Measurements from ENCODE around the gene CELSR2.

The CELSR2 gene

DNA sequence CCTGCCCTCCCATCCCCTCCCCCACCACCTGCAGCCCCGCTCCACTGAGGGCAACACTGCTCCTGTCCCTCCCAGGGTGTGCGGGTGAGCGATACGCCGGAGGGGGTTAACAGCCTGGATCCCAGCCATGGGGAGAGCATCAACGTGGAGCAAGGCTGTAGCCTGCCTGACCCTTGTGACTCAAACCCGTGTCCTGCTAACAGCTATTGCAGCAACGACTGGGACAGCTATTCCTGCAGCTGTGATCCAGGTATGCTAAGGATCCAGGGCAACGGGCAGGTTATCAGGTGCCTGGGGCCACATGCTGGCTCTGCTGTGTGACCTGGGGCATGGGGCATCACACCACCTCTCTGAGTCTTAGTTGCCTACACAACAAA, 15.0 kb downstream of the CELSR2 start:
- 96% methylated on average over 8 of the region's 9 CpGs for WGBS (ENCODE audit: insufficient coverage)
- Histone ChIP-seq H3K4me1 (ENCODE audit: control extremely low read depth in 1 of 4, control insufficient read depth in 4 of 4, insufficient read depth in 4 of 4, low read length in 3 of 4) (no peaks in the 10 kb centered on the region), H3K9me3 (ENCODE audit: control extremely low read depth in 1 of 5, control insufficient read depth in 4 of 5, insufficient read depth in 2 of 5, low read depth in 1 of 5, low read length in 4 of 5) (no peaks in the 10 kb centered on the region), H3K4me3 (ENCODE audit: control insufficient read depth in 1 of 7, extremely low read depth in 1 of 7, insufficient read depth in 4 of 7, low read depth in 2 of 7, low read length in 6 of 7) (no peak overlapping the region), H3K27ac (ENCODE audit: insufficient read depth in 1 of 2, low read depth in 1 of 2, low read length in 2 of 2, poor library complexity in 1 of 2, severe bottlenecking in 2 of 2) (no peak overlapping the region), H3K27me3 (replicated peaks in 2 of 5; ENCODE audit: control insufficient read depth in 4 of 5, insufficient read depth in 5 of 5, low read length in 4 of 5) (peaks cover 0 to 25% (median 2%) of the 10 kb centered on the region in 5 experiments), H3K36me3 (ENCODE audit: control insufficient read depth in 4 of 4, insufficient read depth in 4 of 4, low read length in 3 of 4) (no peaks in the 10 kb centered on the region)
- no peak for DNase-seq
- ChIA-PET CTCF (interaction anchor here (0.7 to 8.7 kb wide), 19 partner anchors 9 to 445 kb away, joined by 3 to 95 read pairs (median 5); partner anchors contain the start of genes PSRC1 and SORT1), POLR2A (no interaction called here)

DNA sequence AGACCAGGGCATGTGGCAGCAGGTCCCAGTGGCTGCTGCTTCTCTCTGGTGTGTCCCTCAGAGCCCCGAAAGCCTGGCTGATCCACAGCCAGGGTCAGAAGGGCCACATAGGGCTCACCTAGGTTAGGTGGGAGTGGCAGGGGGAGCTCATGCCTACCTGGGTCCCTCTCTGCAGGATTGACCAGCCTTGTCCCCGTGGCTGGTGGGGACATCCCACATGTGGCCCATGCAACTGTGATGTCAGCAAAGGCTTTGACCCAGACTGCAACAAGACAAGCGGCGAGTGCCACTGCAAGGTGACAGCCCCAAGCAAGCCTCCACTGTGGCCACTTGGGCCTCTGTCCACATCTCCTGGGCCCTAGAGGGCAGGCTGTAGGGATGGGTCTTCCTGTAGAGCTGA, 15.7 kb downstream of the CELSR2 start:
- ChIA-PET CTCF (interaction anchor here (0.8 to 8.7 kb wide), 16 partner anchors 8 to 269 kb away, joined by 3 to 95 read pairs (median 6); partner anchors contain the start of gene SORT1), POLR2A (no interaction called here)
- no peak overlapping the region for H3K27ac ChIP-seq (ENCODE audit: insufficient read depth in 1 of 2, low read depth in 1 of 2, low read length in 2 of 2, poor library complexity in 1 of 2, severe bottlenecking in 2 of 2)
- no peaks in the 10 kb centered on the region for H3K9me3 ChIP-seq (ENCODE audit: control extremely low read depth in 1 of 5, control insufficient read depth in 4 of 5, insufficient read depth in 2 of 5, low read depth in 1 of 5, low read length in 4 of 5)
- H3K4me1 ChIP-seq (ENCODE audit: control extremely low read depth in 1 of 4, control insufficient read depth in 4 of 4, insufficient read depth in 4 of 4, low read length in 3 of 4) = no peaks in the 10 kb centered on the region
- peaks cover 0 to 25% (median 2%) of the 10 kb centered on the region in 5 experiments for H3K27me3 ChIP-seq (replicated peaks in 2 of 5; ENCODE audit: control insufficient read depth in 4 of 5, insufficient read depth in 5 of 5, low read length in 4 of 5)
- H3K4me3 ChIP-seq (ENCODE audit: control insufficient read depth in 1 of 7, extremely low read depth in 1 of 7, insufficient read depth in 4 of 7, low read depth in 2 of 7, low read length in 6 of 7) = no peak overlapping the region
- DNase-seq = no peak
- no peaks in the 10 kb centered on the region for H3K36me3 ChIP-seq (ENCODE audit: control insufficient read depth in 4 of 4, insufficient read depth in 4 of 4, low read length in 3 of 4)
- 97% methylated on average over 4 of the region's 4 CpGs for WGBS (ENCODE audit: insufficient coverage)

DNA sequence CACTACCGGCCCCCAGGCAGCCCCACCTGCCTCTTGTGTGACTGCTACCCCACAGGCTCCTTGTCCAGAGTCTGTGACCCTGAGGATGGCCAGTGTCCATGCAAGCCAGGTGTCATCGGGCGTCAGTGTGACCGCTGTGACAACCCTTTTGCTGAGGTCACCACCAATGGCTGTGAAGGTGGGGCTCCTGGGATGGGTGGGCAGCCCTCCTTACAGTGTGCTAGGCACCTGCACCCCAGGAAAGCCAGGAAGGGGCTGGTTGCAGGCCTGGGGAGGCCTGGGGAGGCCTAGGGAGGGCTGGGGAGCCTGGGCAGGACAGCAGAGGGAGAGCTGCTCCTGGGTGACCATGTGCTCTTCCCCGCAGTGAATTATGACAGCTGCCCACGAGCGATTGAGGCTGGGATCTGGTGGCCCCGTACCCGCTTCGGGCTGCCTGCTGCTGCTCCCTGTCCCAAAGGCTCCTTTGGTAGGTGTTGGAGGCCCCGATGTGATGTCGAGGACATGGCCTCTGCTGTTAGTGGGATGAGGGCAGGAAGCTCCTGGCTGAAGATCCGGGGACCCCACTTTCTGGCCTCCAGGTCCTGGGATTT, 16.5 kb downstream of the CELSR2 start:
- Histone ChIP-seq H3K9me3 (ENCODE audit: control extremely low read depth in 1 of 5, control insufficient read depth in 4 of 5, insufficient read depth in 2 of 5, low read depth in 1 of 5, low read length in 4 of 5) (no peaks in the 10 kb centered on the region), H3K36me3 (ENCODE audit: control insufficient read depth in 4 of 4, insufficient read depth in 4 of 4, low read length in 3 of 4) (no peaks in the 10 kb centered on the region), H3K4me1 (ENCODE audit: control extremely low read depth in 1 of 4, control insufficient read depth in 4 of 4, insufficient read depth in 4 of 4, low read length in 3 of 4) (no peaks in the 10 kb centered on the region), H3K27me3 (replicated peaks in 2 of 5; ENCODE audit: control insufficient read depth in 4 of 5, insufficient read depth in 5 of 5, low read length in 4 of 5) (peaks cover 0 to 25% (median 0%) of the 10 kb centered on the region in 5 experiments), H3K4me3 (ENCODE audit: control insufficient read depth in 1 of 7, extremely low read depth in 1 of 7, insufficient read depth in 4 of 7, low read depth in 2 of 7, low read length in 6 of 7) (no peak overlapping the region), H3K27ac (ENCODE audit: insufficient read depth in 1 of 2, low read depth in 1 of 2, low read length in 2 of 2, poor library complexity in 1 of 2, severe bottlenecking in 2 of 2) (no peak overlapping the region)
- WGBS (ENCODE audit: insufficient coverage) = 100% methylated on average over 3 of the region's 13 CpGs
- DNase-seq = no peak
- CTCF ChIA-PET = interaction anchor here (0.6 to 8.7 kb wide), 7 partner anchors 12 to 268 kb away, joined by 3 to 95 read pairs (median 4); partner anchors contain the start of gene SORT1
- POLR2A ChIA-PET = no interaction called here

DNA sequence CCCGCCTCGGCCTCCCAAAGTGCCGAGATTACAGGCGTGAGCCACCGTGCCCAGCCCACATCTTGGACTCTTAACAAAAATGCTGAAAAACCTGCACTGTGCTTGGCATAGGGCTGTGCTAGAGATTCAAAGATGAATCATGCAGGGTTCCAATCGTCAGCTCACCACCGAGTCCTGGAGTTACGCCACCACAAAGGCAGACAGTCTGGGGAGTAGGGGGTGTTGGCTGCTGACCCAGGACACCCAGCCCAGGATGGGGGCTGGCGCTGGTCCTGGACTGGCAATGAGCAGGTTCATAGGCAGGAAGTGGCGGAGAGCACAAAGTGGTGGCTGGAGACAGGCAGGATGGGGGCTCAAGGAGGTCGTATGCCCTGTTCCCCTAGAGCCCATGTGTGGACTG, 17.6 kb downstream of the CELSR2 start:
- WGBS (ENCODE audit: insufficient coverage) = 91% methylated on average over 11 of the region's 11 CpGs
- ChIA-PET CTCF (interaction anchor here (0.9 to 8.7 kb wide), 3 partner anchors 27 to 268 kb away, joined by 4 to 95 read pairs (median 4); partner anchors contain the start of gene SORT1), POLR2A (no interaction called here)
- H3K4me1 ChIP-seq (ENCODE audit: control extremely low read depth in 1 of 4, control insufficient read depth in 4 of 4, insufficient read depth in 4 of 4, low read length in 3 of 4) = no peaks in the 10 kb centered on the region
- no peaks in the 10 kb centered on the region for H3K36me3 ChIP-seq (ENCODE audit: control insufficient read depth in 4 of 4, insufficient read depth in 4 of 4, low read length in 3 of 4)
- peaks cover 0 to 21% (median 0%) of the 10 kb centered on the region in 5 experiments for H3K27me3 ChIP-seq (replicated peaks in 2 of 5; ENCODE audit: control insufficient read depth in 4 of 5, insufficient read depth in 5 of 5, low read length in 4 of 5)
- DNase-seq = no peak
- no peak overlapping the region for H3K27ac ChIP-seq (ENCODE audit: insufficient read depth in 1 of 2, low read depth in 1 of 2, low read length in 2 of 2, poor library complexity in 1 of 2, severe bottlenecking in 2 of 2)
- H3K9me3 ChIP-seq (ENCODE audit: control extremely low read depth in 1 of 5, control insufficient read depth in 4 of 5, insufficient read depth in 2 of 5, low read depth in 1 of 5, low read length in 4 of 5) = no peaks in the 10 kb centered on the region
- H3K4me3 ChIP-seq (ENCODE audit: control insufficient read depth in 1 of 7, extremely low read depth in 1 of 7, insufficient read depth in 4 of 7, low read depth in 2 of 7, low read length in 6 of 7) = no peak overlapping the region

DNA sequence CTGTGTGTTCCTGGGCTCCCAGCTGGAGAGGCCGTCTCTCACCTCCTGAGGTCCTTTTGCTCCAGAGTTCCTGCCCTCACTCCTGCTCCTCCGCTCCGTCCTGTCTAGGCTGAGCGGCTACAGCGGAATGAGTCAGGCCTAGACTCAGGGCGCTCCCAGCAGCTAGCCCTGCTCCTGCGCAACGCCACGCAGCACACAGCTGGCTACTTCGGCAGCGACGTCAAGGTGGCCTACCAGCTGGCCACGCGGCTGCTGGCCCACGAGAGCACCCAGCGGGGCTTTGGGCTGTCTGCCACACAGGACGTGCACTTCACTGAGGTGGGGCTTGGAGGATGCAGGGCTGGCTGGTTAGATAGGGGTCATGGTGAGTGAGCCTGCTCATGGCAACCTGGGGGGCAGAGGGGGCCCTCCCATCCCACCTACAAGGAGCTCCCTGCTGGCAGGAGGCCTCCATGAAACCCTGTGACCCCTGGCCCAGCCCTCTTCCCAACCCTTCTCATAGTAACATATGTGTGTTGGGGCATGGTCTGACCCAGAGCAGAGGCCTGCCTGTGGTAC, 18.5 kb downstream of the CELSR2 start:
- DNase-seq = no peak
- H3K36me3 ChIP-seq (ENCODE audit: control insufficient read depth in 4 of 4, insufficient read depth in 4 of 4, low read length in 3 of 4) = no peaks in the 10 kb centered on the region
- H3K9me3 ChIP-seq (ENCODE audit: control extremely low read depth in 1 of 5, control insufficient read depth in 4 of 5, insufficient read depth in 2 of 5, low read depth in 1 of 5, low read length in 4 of 5) = no peaks in the 10 kb centered on the region
- no peak overlapping the region for H3K27ac ChIP-seq (ENCODE audit: insufficient read depth in 1 of 2, low read depth in 1 of 2, low read length in 2 of 2, poor library complexity in 1 of 2, severe bottlenecking in 2 of 2)
- H3K4me3 ChIP-seq (ENCODE audit: control insufficient read depth in 1 of 7, extremely low read depth in 1 of 7, insufficient read depth in 4 of 7, low read depth in 2 of 7, low read length in 6 of 7) = no peak overlapping the region
- H3K4me1 ChIP-seq (ENCODE audit: control extremely low read depth in 1 of 4, control insufficient read depth in 4 of 4, insufficient read depth in 4 of 4, low read length in 3 of 4) = no peaks in the 10 kb centered on the region
- H3K27me3 ChIP-seq (replicated peaks in 2 of 5; ENCODE audit: control insufficient read depth in 4 of 5, insufficient read depth in 5 of 5, low read length in 4 of 5) = peaks cover 0 to 12% (median 0%) of the 10 kb centered on the region in 5 experiments
- ChIA-PET POLR2A (no interaction called here), CTCF (interaction anchor here (0.8 to 2.0 kb wide), 5 partner anchors 8 to 267 kb away, joined by 3 to 8 read pairs (median 4); no protein-coding TSS in a partner anchor)
- WGBS (ENCODE audit: insufficient coverage) = 97% methylated on average over 16 of the region's 17 CpGs

DNA sequence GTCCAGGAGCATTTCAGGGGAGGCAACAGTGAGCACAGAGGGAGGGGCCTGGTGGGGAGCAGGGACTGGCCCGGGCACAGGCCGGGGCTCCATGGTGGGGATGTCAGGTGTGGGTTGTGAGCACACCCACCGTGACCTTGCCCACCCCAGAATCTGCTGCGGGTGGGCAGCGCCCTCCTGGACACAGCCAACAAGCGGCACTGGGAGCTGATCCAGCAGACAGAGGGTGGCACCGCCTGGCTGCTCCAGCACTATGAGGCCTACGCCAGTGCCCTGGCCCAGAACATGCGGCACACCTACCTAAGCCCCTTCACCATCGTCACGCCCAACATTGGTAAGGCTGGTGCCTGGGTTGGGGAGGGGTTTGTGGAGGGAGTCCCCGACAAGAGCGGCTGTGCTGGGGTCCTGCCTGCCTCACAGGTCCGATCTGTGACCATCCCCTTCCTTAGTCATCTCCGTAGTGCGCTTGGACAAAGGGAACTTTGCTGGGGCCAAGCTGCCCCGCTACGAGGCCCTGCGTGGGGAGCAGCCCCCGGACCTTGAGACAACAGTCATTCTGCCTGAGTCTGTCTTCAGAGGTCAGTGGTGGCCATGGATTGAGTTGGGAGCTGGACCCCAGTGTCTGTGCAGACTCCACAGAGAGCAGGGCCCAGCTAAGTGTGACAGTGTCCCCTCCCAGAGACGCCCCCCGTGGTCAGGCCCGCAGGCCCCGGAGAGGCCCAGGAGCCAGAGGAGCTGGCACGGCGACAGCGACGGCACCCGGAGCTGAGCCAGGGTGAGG, 19.3 kb downstream of the CELSR2 start:
- no peak overlapping the region for H3K4me3 ChIP-seq (ENCODE audit: control insufficient read depth in 1 of 7, extremely low read depth in 1 of 7, insufficient read depth in 4 of 7, low read depth in 2 of 7, low read length in 6 of 7)
- peaks cover 0 to 5% (median 0%) of the 10 kb centered on the region in 5 experiments for H3K27me3 ChIP-seq (replicated peaks in 2 of 5; ENCODE audit: control insufficient read depth in 4 of 5, insufficient read depth in 5 of 5, low read length in 4 of 5)
- H3K9me3 ChIP-seq (ENCODE audit: control extremely low read depth in 1 of 5, control insufficient read depth in 4 of 5, insufficient read depth in 2 of 5, low read depth in 1 of 5, low read length in 4 of 5) = no peaks in the 10 kb centered on the region
- H3K27ac ChIP-seq (ENCODE audit: insufficient read depth in 1 of 2, low read depth in 1 of 2, low read length in 2 of 2, poor library complexity in 1 of 2, severe bottlenecking in 2 of 2) = no peak overlapping the region
- no peak for DNase-seq
- H3K4me1 ChIP-seq (ENCODE audit: control extremely low read depth in 1 of 4, control insufficient read depth in 4 of 4, insufficient read depth in 4 of 4, low read length in 3 of 4) = peaks cover 0 to 3% (median 2%) of the 10 kb centered on the region in 4 experiments
- ChIA-PET CTCF (interaction anchor here (0.7 to 2.0 kb wide), 7 partner anchors 9 to 264 kb away, joined by 3 to 8 read pairs (median 4); partner anchors contain the start of gene SORT1), POLR2A (no interaction called here)
- WGBS (ENCODE audit: insufficient coverage) = 95% methylated on average over 20 of the region's 29 CpGs
- no peaks in the 10 kb centered on the region for H3K36me3 ChIP-seq (ENCODE audit: control insufficient read depth in 4 of 4, insufficient read depth in 4 of 4, low read length in 3 of 4)
